ENCODE measurements around the gene FAM47E. TPM values are rescaled to one million over a fixed set of nuclear protein-coding genes. Genes with fewer than 3 reads are reported as not detected.
"Not testable (repeated sequence)": the region's sequence is repeated elsewhere in the genome, so short reads cannot be mapped to it uniquely, and the experiment has no call there.

FAM47E gene
- total RNA-seq, 1 experiment from 2014 or later: 0.72 TPM

- ChIA-PET POLR2A (no interaction called here), CTCF (no interaction called here)
- in situ Hi-C loops (cut with HindIII; ENCODE audit: low pct_unique_long_range_greater_than_20kb, low sequenced_read_pairs) (no loop called here), intact Hi-C loops (cut with micrococcal nuclease; ENCODE audit: unreplicated experiment) (no loop called here)
- no peaks in the 10 kb centered on the region for H3K27me3 ChIP-seq (ENCODE audit: control insufficient read depth, insufficient read depth, low read length)
- ATAC-seq (no peak), DNase-seq (ENCODE audit: low read depth, low spot score) (no peak)
- H3K4me3 ChIP-seq (ENCODE audit: low read depth in 2 of 2, low read length in 2 of 2): no peak overlapping the region
- no TSS peak for BruUV-seq (replicated peaks)
- H3K9me3 ChIP-seq (ENCODE audit: control insufficient read depth, insufficient read depth, low read depth, low read length): no peaks in the 10 kb centered on the region
- TF ChIP-seq TCF7L2 (IDR thresholded peaks at IDR 0.05; ENCODE audit: low read depth, low read length) (no peak), SIN3A (IDR thresholded peaks at IDR 0.05; ENCODE audit: borderline replicate concordance, insufficient read depth, low read depth, low read length) (no peak), CTCF (IDR thresholded peaks at IDR 0.05) (no peak), REST (IDR thresholded peaks at IDR 0.05; ENCODE audit: insufficient read depth in 1 of 2, low read depth in 2 of 2, low read length in 1 of 2) (no peak), POLR2AphosphoS5 (IDR thresholded peaks at IDR 0.05; ENCODE audit: low read depth, low read length) (no peak)
- H3K36me3 ChIP-seq (ENCODE audit: control insufficient read depth, insufficient read depth, low read length): no peaks in the 10 kb centered on the region
- no peaks in the 10 kb centered on the region for H3K4me1 ChIP-seq (ENCODE audit: control insufficient read depth, insufficient read depth, low read length)
- H3K27ac ChIP-seq (ENCODE audit: low read length): no peak overlapping the region
Observed at GRCh38 chr4:76280488-76281441, 29.2 kb downstream of the FAM47E start.

GRCh38 chr4:76281594-76281993, 30.1 kb downstream of the FAM47E start:
- in situ Hi-C loops (cut with HindIII; ENCODE audit: low pct_unique_long_range_greater_than_20kb, low sequenced_read_pairs); BruUV-seq (replicated peaks); H3K27ac ChIP-seq (ENCODE audit: low read length); H3K4me1 ChIP-seq (ENCODE audit: control insufficient read depth, insufficient read depth, low read length); ATAC-seq; H3K27me3 ChIP-seq (ENCODE audit: control insufficient read depth, insufficient read depth, low read length); intact Hi-C loops (cut with micrococcal nuclease; ENCODE audit: unreplicated experiment); H3K36me3 ChIP-seq (ENCODE audit: control insufficient read depth, insufficient read depth, low read length); H3K9me3 ChIP-seq (ENCODE audit: control insufficient read depth, insufficient read depth, low read depth, low read length); DNase-seq (ENCODE audit: low read depth, low spot score); CTCF ChIA-PET; POLR2A ChIA-PET; H3K4me3 ChIP-seq (ENCODE audit: low read depth in 2 of 2, low read length in 2 of 2): not testable (repeated sequence)

All from Panc1 (cell line).